GM10248 (cell line): ENCODE data around the gene LGR6.
"Not testable (repeated sequence)": the region's sequence is repeated elsewhere in the genome, so short reads cannot be mapped to it uniquely, and the experiment has no call there.

ENCODE experiments used
- CTCF ChIA-PET: fragments of 300-600 bp; sonication (Branson Sonifier 250); formaldehyde crosslinking; extraction: SDS; loops from one replicate; lab custom pipeline; 2021; ENCODE audit warnings: antibody characterized with exemption; lab: Yijun Ruan, JAX
- POLR2A ChIA-PET: fragments of 350-650 bp; sonication (Branson Sonifier 250); formaldehyde crosslinking; extraction: SDS; loops from one replicate; lab custom pipeline; 2020; ENCODE audit warnings: antibody characterized with exemption; lab: Yijun Ruan, JAX
- DNase-seq: peaks from one replicate; pipeline ENCODE4 v3.0.0; 2012; ENCODE audit errors: extremely low spot score
- TF ChIP-seq, protein P1 (sequence below): IDR thresholded peaks from 2 replicates; pipeline ENCODE4 v1.5.1; 2012; ENCODE audit warnings: mild to moderate bottlenecking, low read depth; ENCODE audit errors: extremely low read depth, missing control alignments, control extremely low read depth

LGR6 gene

DNA sequence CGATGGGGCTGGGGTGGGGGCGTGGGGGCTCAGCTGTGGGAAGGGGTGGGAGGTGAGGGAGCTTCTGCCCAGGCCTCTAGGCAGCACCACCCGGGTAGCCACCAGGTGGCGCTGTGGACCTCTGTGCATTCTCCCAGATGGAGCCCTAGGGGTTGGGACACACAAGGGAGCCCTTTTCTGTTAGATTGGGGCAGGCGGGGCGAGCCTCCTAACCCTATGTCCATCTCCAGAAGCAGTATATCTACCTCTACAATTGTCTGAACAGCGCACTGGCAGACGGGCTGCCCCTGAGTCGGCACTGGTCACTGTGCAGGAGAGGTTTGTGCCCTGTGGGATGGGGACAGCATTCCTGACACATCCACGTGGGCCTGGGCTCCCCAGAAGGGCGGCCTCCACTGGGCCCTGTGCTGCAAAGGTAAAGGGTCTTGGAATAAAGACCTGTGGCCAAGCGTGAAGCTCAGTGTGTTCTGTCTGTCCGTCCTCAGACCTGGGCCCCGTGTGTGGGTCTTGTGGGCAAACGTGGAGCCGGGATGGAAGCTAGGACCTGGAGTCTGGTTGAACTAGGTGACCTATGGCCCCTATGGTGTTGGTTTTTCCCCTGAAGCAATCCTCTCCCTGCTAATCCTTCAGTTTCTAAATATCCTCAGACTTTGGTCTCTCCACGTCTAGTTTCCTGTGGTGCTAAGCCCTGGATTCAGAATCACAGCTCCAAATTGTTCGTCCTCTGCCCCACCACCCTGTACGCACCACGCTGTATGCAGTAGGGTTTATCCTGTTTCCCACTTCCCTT, 4.4 kb upstream of the LGR6 start:
- TF ChIP-seq, protein P1, sequence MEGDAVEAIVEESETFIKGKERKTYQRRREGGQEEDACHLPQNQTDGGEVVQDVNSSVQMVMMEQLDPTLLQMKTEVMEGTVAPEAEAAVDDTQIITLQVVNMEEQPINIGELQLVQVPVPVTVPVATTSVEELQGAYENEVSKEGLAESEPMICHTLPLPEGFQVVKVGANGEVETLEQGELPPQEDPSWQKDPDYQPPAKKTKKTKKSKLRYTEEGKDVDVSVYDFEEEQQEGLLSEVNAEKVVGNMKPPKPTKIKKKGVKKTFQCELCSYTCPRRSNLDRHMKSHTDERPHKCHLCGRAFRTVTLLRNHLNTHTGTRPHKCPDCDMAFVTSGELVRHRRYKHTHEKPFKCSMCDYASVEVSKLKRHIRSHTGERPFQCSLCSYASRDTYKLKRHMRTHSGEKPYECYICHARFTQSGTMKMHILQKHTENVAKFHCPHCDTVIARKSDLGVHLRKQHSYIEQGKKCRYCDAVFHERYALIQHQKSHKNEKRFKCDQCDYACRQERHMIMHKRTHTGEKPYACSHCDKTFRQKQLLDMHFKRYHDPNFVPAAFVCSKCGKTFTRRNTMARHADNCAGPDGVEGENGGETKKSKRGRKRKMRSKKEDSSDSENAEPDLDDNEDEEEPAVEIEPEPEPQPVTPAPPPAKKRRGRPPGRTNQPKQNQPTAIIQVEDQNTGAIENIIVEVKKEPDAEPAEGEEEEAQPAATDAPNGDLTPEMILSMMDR = peak; percentile 81
- ChIA-PET POLR2A (interaction anchor here (0.6 kb wide), 1 partner anchor 16 kb away, joined by 3 read pairs; no protein-coding TSS in a partner anchor), CTCF (interaction anchor here (0.7 to 5.4 kb wide), 39 partner anchors 9 to 540 kb away, joined by 3 to 48 read pairs (median 4); no protein-coding TSS in a partner anchor)
- peak; percentile 63 for DNase-seq

GRCh38 chr1:202189918-202190715, 3.5 kb upstream of the LGR6 start:
- TF ChIP-seq, protein P1 = no peak
- CTCF ChIA-PET = interaction anchor here (0.7 to 5.4 kb wide), 31 partner anchors 10 to 608 kb away, joined by 3 to 48 read pairs (median 4); no protein-coding TSS in a partner anchor
- no peak for DNase-seq
- POLR2A ChIA-PET = interaction anchor here (0.6 kb wide), 1 partner anchor 51 kb away, joined by 3 read pairs; no protein-coding TSS in a partner anchor

- CTCF ChIA-PET = interaction anchor here (2.4 to 2.9 kb wide), 2 partner anchors 34 to 526 kb away, joined by 10 to 35 read pairs; no protein-coding TSS in a partner anchor
- DNase-seq, POLR2A ChIA-PET: not testable (repeated sequence)
These were observed 2.2 kb upstream of the LGR6 start for GRCh38 chr1:202191391-202191790.

DNA sequence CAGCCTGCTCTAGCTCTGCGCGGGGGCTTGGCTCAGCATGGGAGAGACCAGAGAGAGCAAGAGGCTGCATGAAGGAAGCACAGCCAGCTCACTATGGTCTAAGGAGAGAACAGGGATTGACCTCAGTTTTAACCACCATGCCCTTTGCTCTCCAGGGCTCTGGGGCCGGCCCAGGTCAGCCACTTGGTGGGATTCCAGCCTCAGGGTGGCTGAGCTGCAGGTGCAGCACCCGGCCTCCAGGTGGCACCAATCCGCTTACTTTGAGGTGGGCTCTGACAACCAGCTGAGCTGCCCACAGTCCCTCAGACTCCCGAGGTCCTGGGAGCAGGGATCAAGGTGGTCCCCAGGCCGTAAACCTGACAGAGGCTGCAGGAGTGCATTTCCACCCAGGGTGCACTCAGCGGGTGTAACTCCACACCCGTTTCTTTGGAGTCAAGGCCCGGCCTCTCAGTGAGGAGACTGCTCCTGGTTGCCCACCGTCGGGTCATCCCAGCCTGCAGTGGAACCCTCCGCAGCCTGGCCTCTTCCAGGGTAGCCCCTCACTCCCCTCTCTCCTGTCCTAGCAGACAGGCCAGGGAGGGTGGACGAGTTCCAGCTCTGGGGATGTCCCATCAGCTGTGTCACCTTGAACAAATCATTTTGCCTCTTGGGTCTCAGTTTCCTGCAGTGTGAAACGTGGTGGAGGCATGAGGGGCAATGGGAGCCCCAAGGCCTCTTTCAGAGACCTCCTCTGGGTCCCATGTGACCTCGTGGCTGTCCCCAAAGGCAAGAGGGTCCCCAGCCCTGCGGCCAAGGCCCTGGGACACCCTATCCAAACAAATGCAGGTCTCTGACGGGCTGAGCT, 607 bp upstream of the LGR6 start:
- ChIA-PET CTCF (interaction anchor here (0.7 to 3.0 kb wide), 45 partner anchors 8 to 684 kb away, joined by 3 to 43 read pairs (median 4); partner anchors contain the start of genes PTPN7 and UBE2T), POLR2A (no interaction called here)
- TF ChIP-seq, protein P1 = peak; percentile 93
- DNase-seq = peak; percentile 78

GRCh38 chr1:202194328-202194648, 689 bp downstream of the LGR6 start:
- TF ChIP-seq, protein P1 = no peak
- no peak for DNase-seq
- ChIA-PET POLR2A (no interaction called here), CTCF (interaction anchor here (1.1 to 3.0 kb wide), 9 partner anchors 8 to 523 kb away, joined by 3 to 43 read pairs (median 23); no protein-coding TSS in a partner anchor)

GRCh38 chr1:202197653-202198365, 4.2 kb downstream of the LGR6 start:
- DNase-seq = no peak
- POLR2A ChIA-PET = interaction anchor here (0.6 kb wide), 1 partner anchor 213 kb away, joined by 4 read pairs; no protein-coding TSS in a partner anchor
- TF ChIP-seq, protein P1 = no peak
- CTCF ChIA-PET = no interaction called here
